ENCODE data around the gene RACK1. TPM values are rescaled to one million over a fixed set of nuclear protein-coding genes. Genes with fewer than 3 reads are reported as not detected.
A peak's percentile ranks its signal among the peaks of the same experiment; 100 is the strongest.

Gene RACK1
- total and polyA plus RNA-seq, 2 of the 13 experiments (the other 11 are each of a cell fraction or from before 2014, with no cell fraction given): 2,514 to 6,141 TPM

- peak; percentile 26 for TF ChIP-seq ZFX (CRISPR knock-in tag; IDR thresholded peaks at IDR 0.05; ENCODE audit: low read depth)
- 0 out of 2 replicates have a peak, but pooled peaks have one; percentile 14 for TF ChIP-seq ZNF564 (CRISPR knock-in tag; IDR thresholded peaks at IDR 0.05)
- TF ChIP-seq ZBTB7B (CRISPR knock-in tag; IDR thresholded peaks at IDR 0.05): 0 out of 2 replicates have a peak, but pooled peaks have one; percentile 41
- 0 out of 4 replicates have a peak, but pooled peaks of 1 of the 2 experiments have one; percentile 28 for TF ChIP-seq NR2F1 (CRISPR knock-in tag; IDR thresholded peaks at IDR 0.05)
- no peak for TF ChIP-seq ZNF142 (CRISPR knock-in tag; IDR thresholded peaks at IDR 0.05)
- 0 out of 2 replicates have a peak, but pooled peaks have one; percentile 18 for TF ChIP-seq FOXO4 (CRISPR knock-in tag; conservative IDR thresholded peaks at IDR 0.05)
- TF ChIP-seq IKZF4 (CRISPR knock-in tag; IDR thresholded peaks at IDR 0.05; ENCODE audit: borderline replicate concordance, low read depth, not compliant biosample characterization): no peak
- 0 out of 2 replicates have a peak, but pooled peaks have one; percentile 30 for TF ChIP-seq HOXD1 (CRISPR knock-in tag; IDR thresholded peaks at IDR 0.05)
- peak; percentile 5; the same call in 1 of the 2 replicates for TF ChIP-seq ZNF704 (CRISPR knock-in tag; IDR thresholded peaks at IDR 0.05; ENCODE audit: borderline replicate concordance)
- no peak for TF ChIP-seq ZFP62 (CRISPR knock-in tag; IDR thresholded peaks at IDR 0.05)
These were observed 51.2 kb downstream of the RACK1 start (continued) for GRCh38 chr5:181192337-181193046.

Measured in HepG2 (cell line).